Activated CD4-positive, alpha-beta T cell treated with anti-CD3 and anti-CD28 coated beads, Interleukin-2, amount 50 U/mL, for 4 hours (primary cell): ENCODE data around the gene MBTPS2.
A peak's percentile ranks its signal among the peaks of the same experiment; 100 is the strongest.
"Not testable (repeated sequence)": the region's sequence is repeated elsewhere in the genome, so short reads cannot be mapped to it uniquely, and the experiment has no call there.

Experiments used
- DNase-seq, 2 experiments: peaks; one replicate each; pipeline ENCODE4 v3.0.0-alpha.2; 2020

The MBTPS2 gene

GRCh38 chrX:21839334-21840192 is at the start of gene MBTPS2:
Gene MBTPS2 (plus strand): TSS chrX:21839617. CDS start chrX:21839735, 118 bp downstream.
- peak; percentile 74 for DNase-seq

- no peak for DNase-seq
Observed at GRCh38 chrX:21798677-21799219, 40.7 kb upstream of the MBTPS2 start.

DNA sequence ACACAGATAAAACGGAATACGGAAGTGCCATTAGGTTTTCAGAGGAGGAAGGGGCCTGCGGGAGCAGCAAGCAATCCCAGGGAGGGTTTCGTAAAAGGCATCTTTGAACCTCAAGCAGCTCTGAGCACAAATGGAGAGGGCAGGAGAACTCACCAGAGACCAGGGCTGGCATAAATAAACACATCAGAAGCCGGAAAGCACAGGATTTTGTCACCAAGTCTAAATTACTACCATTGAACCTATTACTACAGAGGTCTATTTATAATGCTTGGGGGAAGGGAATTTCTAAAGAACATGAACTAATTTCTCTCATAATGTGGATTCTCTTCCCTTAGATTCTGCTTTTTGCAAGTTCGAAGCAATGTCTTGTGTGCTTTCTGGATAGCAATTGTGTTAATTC is 39.6 kb upstream of the MBTPS2 start:
- DNase-seq, result no peak

GRCh38 chrX:21800344-21800770 is 39.1 kb upstream of the MBTPS2 start:
- DNase-seq, result no peak

- no peak for DNase-seq
Observed at GRCh38 chrX:21802054-21802670, 37.3 kb upstream of the MBTPS2 start.

GRCh38 chrX:21802839-21803238 is 36.6 kb upstream of the MBTPS2 start:
- DNase-seq, result no peak

GRCh38 chrX:21806691-21807090 is 32.7 kb upstream of the MBTPS2 start:
- no peak for DNase-seq

- no peak for DNase-seq
Observed at GRCh38 chrX:21811832-21812231, 27.6 kb upstream of the MBTPS2 start.

DNA sequence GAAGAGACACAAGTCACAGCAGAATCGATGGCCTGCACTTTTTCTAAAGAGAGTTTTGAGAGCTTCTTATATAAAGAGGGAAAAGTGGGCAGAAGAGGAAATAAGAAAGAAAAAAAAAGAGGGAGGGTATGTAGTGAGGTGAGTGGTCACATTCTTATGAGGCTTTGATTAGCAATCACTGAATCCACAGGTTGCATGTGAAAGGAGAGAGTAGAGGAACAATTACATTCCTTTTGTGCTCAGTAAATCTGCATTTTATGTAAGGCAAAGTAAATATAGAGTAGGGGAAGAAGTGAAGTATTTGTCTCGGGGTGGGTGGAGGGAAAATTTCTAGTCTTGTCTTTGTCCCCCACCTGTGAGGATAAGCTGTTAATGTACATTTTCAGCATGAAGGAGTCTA is 26.8 kb upstream of the MBTPS2 start:
- no peak for DNase-seq

GRCh38 chrX:21813612-21814368 is 25.6 kb upstream of the MBTPS2 start:
- DNase-seq, result no peak

GRCh38 chrX:21816136-21816535 is 23.3 kb upstream of the MBTPS2 start:
- no peak for DNase-seq

GRCh38 chrX:21820170-21820569 is 19.2 kb upstream of the MBTPS2 start:
- DNase-seq, result not testable (repeated sequence)

GRCh38 chrX:21821875-21822274 is 17.5 kb upstream of the MBTPS2 start:
- DNase-seq, result no peak

- no peak for DNase-seq
Observed at GRCh38 chrX:21831496-21831895, 7.9 kb upstream of the MBTPS2 start.

DNA sequence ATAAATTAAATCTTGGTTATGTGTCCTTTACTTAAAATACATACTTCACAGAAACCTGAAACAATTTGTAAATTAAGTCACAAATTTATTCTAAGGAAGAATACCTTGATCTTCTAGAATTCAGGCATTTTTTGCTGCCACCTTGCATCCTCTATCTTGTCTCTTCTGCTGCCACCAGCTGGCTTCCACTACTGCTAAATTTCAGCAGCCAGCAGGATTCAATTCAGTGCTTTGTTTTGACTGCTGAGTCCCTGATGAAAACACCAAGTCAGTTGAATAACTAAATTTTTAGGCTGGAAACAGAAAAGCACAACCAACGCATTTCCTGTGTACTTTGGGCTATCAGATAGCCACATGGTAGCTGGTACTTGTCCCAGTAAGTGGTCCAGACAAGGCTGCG is 2.4 kb upstream of the MBTPS2 start:
- DNase-seq, result no peak

- DNase-seq, result no peak
Observed at GRCh38 chrX:21838937-21839333, 482 bp upstream of the MBTPS2 start.

- DNase-seq, result no peak
Observed at GRCh38 chrX:21840193-21840545, 752 bp downstream of the MBTPS2 start.

- no peak for DNase-seq
Observed at GRCh38 chrX:21843179-21843578, 3.8 kb downstream of the MBTPS2 start.

DNA sequence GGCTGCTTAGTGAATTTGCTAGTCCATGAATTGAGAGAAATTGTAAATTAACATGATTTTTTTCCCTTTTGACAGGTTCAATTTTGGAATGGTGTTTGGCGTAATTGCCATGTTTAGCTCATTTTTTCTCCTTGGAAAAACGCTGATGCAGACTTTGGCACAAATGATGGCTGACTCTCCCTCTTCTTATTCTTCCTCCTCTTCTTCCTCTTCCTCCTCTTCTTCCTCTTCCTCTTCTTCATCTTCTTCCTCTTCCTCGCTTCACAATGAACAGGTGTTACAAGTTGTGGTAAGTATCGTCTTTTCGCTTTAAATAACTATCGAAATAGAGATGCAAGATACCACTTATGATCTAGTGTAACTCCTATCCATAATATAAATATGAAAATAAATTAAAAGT is 5.7 kb downstream of the MBTPS2 start:
- no peak for DNase-seq

DNA sequence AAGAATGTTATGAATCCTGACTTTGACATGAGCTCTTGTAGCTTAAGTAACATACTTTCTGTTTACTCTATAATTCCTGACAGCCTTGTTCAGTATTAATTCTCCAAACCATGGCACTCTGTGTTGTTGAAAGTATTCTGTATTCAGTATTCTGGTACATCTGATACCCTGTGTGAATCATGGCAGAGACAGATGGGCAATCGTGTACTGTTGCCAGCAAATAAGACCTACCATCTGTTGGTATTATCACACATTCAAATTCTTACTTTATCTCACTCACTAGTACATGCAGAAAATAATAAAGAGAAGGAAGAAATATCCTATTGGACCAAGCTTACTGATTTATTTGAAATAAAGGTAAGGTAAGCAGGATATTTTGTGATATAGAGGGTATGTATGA is 7.9 kb downstream of the MBTPS2 start:
- no peak for DNase-seq

DNA sequence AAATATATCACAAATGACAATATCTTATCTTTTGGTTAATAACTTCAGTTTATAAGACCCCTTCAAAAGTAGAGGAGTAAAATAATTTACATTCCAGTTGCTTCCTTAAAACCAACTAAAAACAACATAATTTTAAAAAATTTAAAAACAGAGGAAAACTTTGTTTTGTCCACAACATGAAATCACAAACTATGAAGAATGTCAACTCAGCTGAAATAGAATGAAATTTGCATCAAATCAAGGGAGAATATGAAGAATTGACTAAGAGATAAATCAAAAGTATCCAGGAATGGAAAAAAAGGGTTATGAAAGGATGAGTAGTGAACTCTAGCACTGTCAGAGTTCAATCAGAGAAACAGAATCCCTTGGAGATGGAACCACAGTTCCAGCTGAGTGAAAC is 14.2 kb downstream of the MBTPS2 start:
- no peak for DNase-seq

GRCh38 chrX:21855937-21856415 is 16.6 kb downstream of the MBTPS2 start, which contains the start of gene YY2:
Gene YY2 (plus strand): TSS chrX:21855987. CDS start chrX:21856485, 498 bp downstream.
- no peak for DNase-seq

DNA sequence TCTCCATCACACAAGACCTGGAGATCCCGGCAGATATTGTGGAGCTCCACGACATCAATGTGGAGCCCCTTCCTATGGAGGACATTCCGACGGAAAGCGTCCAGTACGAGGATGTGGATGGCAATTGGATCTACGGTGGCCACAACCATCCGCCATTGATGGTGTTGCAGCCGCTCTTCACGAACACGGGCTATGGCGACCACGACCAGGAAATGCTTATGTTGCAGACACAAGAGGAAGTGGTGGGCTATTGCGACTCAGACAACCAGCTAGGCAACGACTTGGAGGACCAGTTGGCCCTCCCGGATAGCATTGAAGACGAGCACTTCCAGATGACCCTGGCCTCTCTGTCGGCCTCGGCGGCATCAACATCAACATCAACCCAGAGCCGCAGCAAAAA is 17.1 kb downstream of the MBTPS2 start:
- no peak for DNase-seq
